ENCODE measurements around the gene MRPS15. TPM values are rescaled to one million over a fixed set of nuclear protein-coding genes. Genes with fewer than 3 reads are reported as not detected.

The MRPS15 gene
- total and polyA plus RNA-seq, 2 of the 13 experiments (the other 11 are each of a cell fraction or from before 2014, with no cell fraction given): 59.0 to 113 TPM

- TF ChIP-seq AFF4 (CRISPR knock-in tag; IDR thresholded peaks at IDR 0.05): no peak
Measured at GRCh38 chr1:36482724-36483388, 18.7 kb upstream of the MRPS15 start, which contains the start of gene CSF3R (continued).

DNA sequence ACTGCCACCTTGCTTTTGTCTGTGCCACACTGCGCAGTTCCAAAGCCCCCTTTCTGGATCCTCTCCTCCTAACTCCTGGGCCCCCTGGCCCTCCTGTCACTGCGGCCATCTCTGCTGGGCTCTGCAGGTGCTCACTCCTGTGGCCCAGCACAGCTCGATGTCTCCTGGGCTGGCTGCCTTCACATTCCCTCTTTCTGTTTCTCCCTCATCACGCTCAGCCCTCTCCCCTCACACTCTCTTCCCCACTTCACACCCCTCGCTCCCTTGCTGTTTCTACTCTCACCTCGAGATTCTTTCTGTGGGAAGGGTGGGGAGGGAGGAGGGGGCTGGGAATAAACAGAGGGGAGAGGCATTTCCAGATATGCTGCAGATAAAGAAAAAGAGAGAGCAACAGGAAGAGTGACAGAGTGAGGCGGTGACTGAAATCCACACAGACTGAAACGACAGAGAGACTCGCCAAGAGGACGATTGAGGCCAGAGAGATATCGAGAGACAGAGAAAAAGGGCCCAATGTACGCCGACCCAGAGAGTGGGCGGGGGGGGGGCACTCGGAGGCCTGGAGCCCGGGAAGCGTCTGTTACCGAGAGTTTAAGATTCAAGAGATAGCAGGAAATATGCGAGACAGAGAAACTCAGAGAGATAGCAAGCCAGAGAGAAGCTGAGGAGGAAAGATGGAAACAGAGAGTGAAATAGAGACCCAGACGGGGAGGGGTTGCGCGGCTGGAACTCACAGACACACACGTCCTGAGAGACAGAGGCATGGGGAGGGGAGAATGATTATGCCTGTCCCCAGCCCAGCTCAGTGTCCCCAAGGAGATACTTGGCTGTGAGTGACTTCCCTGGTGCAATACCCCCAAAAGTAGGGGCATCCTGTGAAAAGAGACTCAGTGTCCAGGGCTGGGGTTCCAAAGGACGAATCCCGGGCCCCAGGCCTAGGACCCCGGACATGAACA lies 17.9 kb upstream of the MRPS15 start:
- ChIA-PET CTCF (ENCODE audit: low intra/inter-chr PET ratio, low total read pairs) (no interaction called here), POLR2A (interaction anchor here (0.7 to 2.6 kb wide), 5 partner anchors 10 to 96 kb away, joined by 3 to 21 read pairs (median 5); partner anchors contain the start of gene MRPS15)
- H3K27ac ChIP-seq (ENCODE audit: extremely low read length, insufficient read depth, low read length): peak overlapping the region; percentile 64
- peaks cover 0 to 3% of the 10 kb centered on the region in 2 experiments; a peak in 1 of 5 replicates for H3K36me3 ChIP-seq (replicated peaks in 1 of 2; ENCODE audit: control insufficient read depth in 1 of 2, insufficient read depth in 2 of 2, low read length in 2 of 2)
- H2AFZ ChIP-seq (ENCODE audit: low read length): peak overlapping the region; percentile 65
- TSS peak; percentile 33 for BruUV-seq (replicated peaks)
- in situ Hi-C loops (cut with HindIII; ENCODE audit: extremely low pct_ligation_motif_present, low pct_unique_long_range_greater_than_20kb): no loop called here
- H3K79me2 ChIP-seq (ENCODE audit: insufficient read depth, low read length): no peaks in the 10 kb centered on the region
- no peak for FAIRE-seq
- peak overlapping the region; percentile 83 for H3K9ac ChIP-seq (ENCODE audit: insufficient read depth, low read depth, low read length)
- no peaks in the 10 kb centered on the region for H4K20me1 ChIP-seq (ENCODE audit: insufficient read depth, low read length)
- ATAC-seq: peak; percentile 29
- H3K9me3 ChIP-seq (ENCODE audit: low read length): no peaks in the 10 kb centered on the region
- intact Hi-C loops (cut with micrococcal nuclease; ENCODE audit: unreplicated experiment): no loop called here
- peaks cover 53% of the 10 kb centered on the region for H3K4me1 ChIP-seq (ENCODE audit: insufficient read depth, low read length)
- peak overlapping the region; percentile 93 for H3K4me2 ChIP-seq (ENCODE audit: low read depth, low read length)
- no peak for DNase-seq (ENCODE audit: low spot score)
- H3K27me3 ChIP-seq (ENCODE audit: control insufficient read depth in 1 of 2, insufficient read depth in 2 of 2, low read length in 2 of 2): no peaks in the 10 kb centered on the region; a peak in 1 of 5 replicates
- H3K4me3 ChIP-seq (replicated peaks in 1 of 3; ENCODE audit: insufficient read depth in 1 of 3, low read depth in 2 of 3, low read length in 3 of 3): peak overlapping the region; percentile 53 to 83 (median 64)
- WGBS (ENCODE audit: low lambda C conversion rate): 16% methylated on average over 23 of the region's 26 CpGs
- TF ChIP-seq SKI (IDR thresholded peaks at IDR 0.05; ENCODE audit: partially characterized antibody) (peak; percentile 11), ZNF740 (CRISPR knock-in tag; IDR thresholded peaks at IDR 0.05) (peak; percentile 60; the same call in 1 of the 2 replicates), MIXL1 (CRISPR knock-in tag; IDR thresholded peaks at IDR 0.05) (0 out of 2 replicates have a peak, but pooled peaks have one; percentile 9), ZFP82 (CRISPR knock-in tag; IDR thresholded peaks at IDR 0.05; ENCODE audit: borderline replicate concordance) (no peak), ZSCAN31 (CRISPR knock-in tag; IDR thresholded peaks at IDR 0.05; ENCODE audit: low read depth) (no peak), SALL1 (CRISPR knock-in tag; IDR thresholded peaks at IDR 0.05) (0 out of 2 replicates have a peak, but pooled peaks have one; percentile 43), IKZF4 (CRISPR knock-in tag; IDR thresholded peaks at IDR 0.05; ENCODE audit: borderline replicate concordance, low read depth, not compliant biosample characterization) (peak; percentile 40), SP4 (CRISPR knock-in tag; IDR thresholded peaks at IDR 0.05) (0 out of 2 replicates have a peak, but pooled peaks have one; percentile 15), MBD4 (IDR thresholded peaks at IDR 0.05; ENCODE audit: borderline replicate concordance, low read length) (no peak)
- TF ChIP-seq, protein P1, sequence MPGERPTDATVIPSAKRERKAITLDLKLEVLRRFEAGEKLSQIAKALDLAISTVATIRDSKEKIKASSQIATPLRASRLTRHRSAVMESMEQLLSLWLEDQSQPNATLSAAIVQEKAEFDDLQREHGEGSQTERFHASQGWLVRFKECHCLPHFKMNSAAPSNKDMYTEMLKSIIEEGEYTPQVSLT (CRISPR knock-in tag; IDR thresholded peaks at IDR 0.05; ENCODE audit: borderline replicate concordance, low read depth): no peak
- TF ChIP-seq, protein P2, sequence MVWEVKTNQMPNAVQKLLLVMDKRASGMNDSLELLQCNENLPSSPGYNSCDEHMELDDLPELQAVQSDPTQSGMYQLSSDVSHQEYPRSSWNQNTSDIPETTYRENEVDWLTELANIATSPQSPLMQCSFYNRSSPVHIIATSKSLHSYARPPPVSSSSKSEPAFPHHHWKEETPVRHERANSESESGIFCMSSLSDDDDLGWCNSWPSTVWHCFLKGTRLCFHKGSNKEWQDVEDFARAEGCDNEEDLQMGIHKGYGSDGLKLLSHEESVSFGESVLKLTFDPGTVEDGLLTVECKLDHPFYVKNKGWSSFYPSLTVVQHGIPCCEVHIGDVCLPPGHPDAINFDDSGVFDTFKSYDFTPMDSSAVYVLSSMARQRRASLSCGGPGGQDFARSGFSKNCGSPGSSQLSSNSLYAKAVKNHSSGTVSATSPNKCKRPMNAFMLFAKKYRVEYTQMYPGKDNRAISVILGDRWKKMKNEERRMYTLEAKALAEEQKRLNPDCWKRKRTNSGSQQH (CRISPR knock-in tag; IDR thresholded peaks at IDR 0.05; ENCODE audit: low read depth): 0 out of 2 replicates have a peak, but pooled peaks have one; percentile 31

All from HepG2 (cell line).